SK-N-MC (cell line): ENCODE measurements around the gene PRKCZ.

Experiments used
- EZH2 ChIP-seq: fragments of 200-600 bp; sonication (generic); IDR thresholded peaks from one replicate; pipeline ENCODE4 v1.6.1; 2017; ENCODE audit warnings: antibody characterized with exemption
- FOXP2 ChIP-seq: optimal IDR thresholded peaks from 2 replicates; pipeline ENCODE3; 2011; ENCODE audit warnings: mild to moderate bottlenecking, moderate library complexity; ENCODE audit not compliant: insufficient read depth; ENCODE audit errors: extremely low read length, control extremely low read depth
- POLR2AphosphoS5 ChIP-seq: IDR thresholded peaks from 2 replicates; pipeline ENCODE4 v1.6.1; 2012; ENCODE audit warnings: mild to moderate bottlenecking, low read depth, low read length, borderline replicate concordance

GRCh38 chr1:2202843-2203601, 152.8 kb downstream of the PRKCZ start:
- TF ChIP-seq EZH2 (no peak), FOXP2 (no peak), POLR2AphosphoS5 (no peak)
